ENCODE results near the gene PHC2. TPM values are rescaled to one million over a fixed set of nuclear protein-coding genes. Genes with fewer than 3 reads are reported as not detected.

Gene PHC2
- total RNA-seq, 2 donors from 2014 or later: 98.3 to 127 TPM

- DNase-seq (ENCODE audit: low spot score): no peak
- intact Hi-C loops (cut with DNase I): loop anchor here in 1 of 2 donors (10.0 kb wide), 2 partner anchors 85 to 225 kb away; no protein-coding TSS in a partner anchor
Observed at GRCh38 chr1:33460144-33460543, 29.2 kb upstream of the PHC2 start.

GRCh38 chr1:33459691-33460090, 28.8 kb upstream of the PHC2 start:
- intact Hi-C loops (cut with DNase I): loop anchor here in 1 of 2 donors (10.0 kb wide), 2 partner anchors 85 to 225 kb away; no protein-coding TSS in a partner anchor
- DNase-seq (ENCODE audit: low spot score): no peak

GRCh38 chr1:33456502-33456886, 25.6 kb upstream of the PHC2 start:
- DNase-seq (ENCODE audit: low spot score): no peak
- intact Hi-C loops (cut with DNase I): no loop called here

GRCh38 chr1:33455539-33456501, 24.9 kb upstream of the PHC2 start:
- DNase-seq (ENCODE audit: low spot score): no peak
- intact Hi-C loops (cut with DNase I): no loop called here

- no peak for DNase-seq (ENCODE audit: low spot score)
- intact Hi-C loops (cut with DNase I): no loop called here
Observed at GRCh38 chr1:33454646-33455282, 23.9 kb upstream of the PHC2 start.

GRCh38 chr1:33446590-33446989, 15.7 kb upstream of the PHC2 start:
- intact Hi-C loops (cut with DNase I): no loop called here
- DNase-seq (ENCODE audit: low spot score): no peak

GRCh38 chr1:33445108-33445507, 14.2 kb upstream of the PHC2 start:
- no peak for DNase-seq (ENCODE audit: low spot score)
- intact Hi-C loops (cut with DNase I): loop anchor here in 1 of 2 donors (2.0 kb wide), 1 partner anchor 58 kb away; no protein-coding TSS in a partner anchor

GRCh38 chr1:33443705-33444180, 12.8 kb upstream of the PHC2 start:
- intact Hi-C loops (cut with DNase I): loop anchor here in 1 of 2 donors (2.0 kb wide), 1 partner anchor 57 kb away; no protein-coding TSS in a partner anchor
- DNase-seq (ENCODE audit: low spot score): no peak

GRCh38 chr1:33443080-33443704, 12.3 kb upstream of the PHC2 start:
- no peak for DNase-seq (ENCODE audit: low spot score)
- intact Hi-C loops (cut with DNase I): no loop called here

- no peak for DNase-seq (ENCODE audit: low spot score)
- intact Hi-C loops (cut with DNase I): no loop called here
Observed at GRCh38 chr1:33442141-33442540, 11.2 kb upstream of the PHC2 start.

- intact Hi-C loops (cut with DNase I): no loop called here
Observed at GRCh38 chr1:33441088-33441745, 10.3 kb upstream of the PHC2 start.

GRCh38 chr1:33439662-33440061, 8.8 kb upstream of the PHC2 start:
- intact Hi-C loops (cut with DNase I): no loop called here
- DNase-seq (ENCODE audit: low spot score): no peak

More at GRCh38 chr1:33441088-33441745, 10.3 kb upstream of the PHC2 start:
- DNase-seq (ENCODE audit: low spot score): no peak

- intact Hi-C loops (cut with DNase I): no loop called here
- DNase-seq (ENCODE audit: low spot score): no peak
Observed at GRCh38 chr1:33438364-33439160, 7.7 kb upstream of the PHC2 start.

- intact Hi-C loops (cut with DNase I): loop anchor here in 1 of 2 donors (1.0 kb wide), 1 partner anchor 17 kb away; no protein-coding TSS in a partner anchor
- no peak for DNase-seq (ENCODE audit: low spot score)
Observed at GRCh38 chr1:33436557-33437285, 5.8 kb upstream of the PHC2 start.

GRCh38 chr1:33435096-33435820, 4.4 kb upstream of the PHC2 start:
- DNase-seq (ENCODE audit: low spot score): no peak
- intact Hi-C loops (cut with DNase I): no loop called here

- intact Hi-C loops (cut with DNase I): no loop called here
Observed at GRCh38 chr1:33434363-33434750, 3.5 kb upstream of the PHC2 start.

More at GRCh38 chr1:33434363-33434750, 3.5 kb upstream of the PHC2 start:
- no peak for DNase-seq (ENCODE audit: low spot score)

Data from posterior vena cava (tissue), 2 donors.